ENCODE data around the gene PRMT2. TPM values are rescaled to one million over a fixed set of nuclear protein-coding genes. Genes with fewer than 3 reads are reported as not detected.
A peak's percentile ranks its signal among the peaks of the same experiment; 100 is the strongest.

The PRMT2 gene
- total and polyA plus RNA-seq, 2 experiments from 2014 or later, result 51.9 to 56.9 TPM

DNA sequence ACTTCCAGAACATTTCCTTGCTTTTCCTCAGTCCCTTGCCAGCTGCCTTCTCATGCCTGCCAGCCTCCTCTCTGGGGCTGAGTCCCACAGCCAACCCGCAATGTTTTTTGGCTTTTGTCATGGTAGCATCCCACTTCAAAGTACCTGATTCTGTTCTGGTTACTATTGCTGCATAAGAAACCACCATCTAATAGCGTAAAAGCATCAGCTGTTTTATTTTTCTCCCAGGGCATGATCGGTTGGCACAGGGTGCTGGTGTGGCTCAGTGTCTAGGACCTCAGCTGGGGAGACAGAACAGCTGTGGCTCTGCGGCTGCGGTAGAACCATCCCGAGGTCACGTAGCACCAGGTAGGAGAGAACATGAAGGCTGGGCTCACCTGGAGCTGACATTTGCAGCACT, 8.9 kb upstream of the PRMT2 start:
- no peaks in the 10 kb centered on the region for H4K20me1 ChIP-seq (replicated peaks; ENCODE audit: insufficient read depth)
- H3K27ac Mint-ChIP-seq, result no peak overlapping the region
- H3K27me3 Mint-ChIP-seq (ENCODE audit: insufficient read depth, low read depth, poor library complexity), result peaks cover 8% of the 10 kb centered on the region
- H3K36me3 ChIP-seq (ENCODE audit: insufficient read depth), result no peaks in the 10 kb centered on the region
- H2AFZ ChIP-seq, result no peak overlapping the region; the same call in 1 of the 2 replicates
- no peaks in the 10 kb centered on the region; the same call in 1 of the 2 replicates for H3K4me1 ChIP-seq (ENCODE audit: insufficient read depth)
- H3K4me3 ChIP-seq, result no peak overlapping the region
- DNase-seq (ENCODE audit: low spot score) (no peak), ATAC-seq (no peak)
- H3K4me2 ChIP-seq, result no peak overlapping the region
- H3K9me2 ChIP-seq (ENCODE audit: insufficient read depth), result peaks cover 6% of the 10 kb centered on the region; the same call in 1 of the 2 replicates
- no peak overlapping the region for H3K27ac ChIP-seq (ENCODE audit: low read depth)
- H3K4me1 Mint-ChIP-seq, result no peaks in the 10 kb centered on the region
- peaks cover 22% of the 10 kb centered on the region for H3K9me3 Mint-ChIP-seq
- H3F3A ChIP-seq (replicated peaks; ENCODE audit: low read depth), result no peaks in the 10 kb centered on the region
- TF ChIP-seq CREB1 (CRISPR knock-in tag; IDR thresholded peaks at IDR 0.05; ENCODE audit: low read depth) (no peak), NANOG (IDR thresholded peaks at IDR 0.05; ENCODE audit: borderline replicate concordance) (no peak)
- TF ChIP-seq, protein P1, sequence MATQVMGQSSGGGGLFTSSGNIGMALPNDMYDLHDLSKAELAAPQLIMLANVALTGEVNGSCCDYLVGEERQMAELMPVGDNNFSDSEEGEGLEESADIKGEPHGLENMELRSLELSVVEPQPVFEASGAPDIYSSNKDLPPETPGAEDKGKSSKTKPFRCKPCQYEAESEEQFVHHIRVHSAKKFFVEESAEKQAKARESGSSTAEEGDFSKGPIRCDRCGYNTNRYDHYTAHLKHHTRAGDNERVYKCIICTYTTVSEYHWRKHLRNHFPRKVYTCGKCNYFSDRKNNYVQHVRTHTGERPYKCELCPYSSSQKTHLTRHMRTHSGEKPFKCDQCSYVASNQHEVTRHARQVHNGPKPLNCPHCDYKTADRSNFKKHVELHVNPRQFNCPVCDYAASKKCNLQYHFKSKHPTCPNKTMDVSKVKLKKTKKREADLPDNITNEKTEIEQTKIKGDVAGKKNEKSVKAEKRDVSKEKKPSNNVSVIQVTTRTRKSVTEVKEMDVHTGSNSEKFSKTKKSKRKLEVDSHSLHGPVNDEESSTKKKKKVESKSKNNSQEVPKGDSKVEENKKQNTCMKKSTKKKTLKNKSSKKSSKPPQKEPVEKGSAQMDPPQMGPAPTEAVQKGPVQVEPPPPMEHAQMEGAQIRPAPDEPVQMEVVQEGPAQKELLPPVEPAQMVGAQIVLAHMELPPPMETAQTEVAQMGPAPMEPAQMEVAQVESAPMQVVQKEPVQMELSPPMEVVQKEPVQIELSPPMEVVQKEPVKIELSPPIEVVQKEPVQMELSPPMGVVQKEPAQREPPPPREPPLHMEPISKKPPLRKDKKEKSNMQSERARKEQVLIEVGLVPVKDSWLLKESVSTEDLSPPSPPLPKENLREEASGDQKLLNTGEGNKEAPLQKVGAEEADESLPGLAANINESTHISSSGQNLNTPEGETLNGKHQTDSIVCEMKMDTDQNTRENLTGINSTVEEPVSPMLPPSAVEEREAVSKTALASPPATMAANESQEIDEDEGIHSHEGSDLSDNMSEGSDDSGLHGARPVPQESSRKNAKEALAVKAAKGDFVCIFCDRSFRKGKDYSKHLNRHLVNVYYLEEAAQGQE (IDR thresholded peaks at IDR 0.05; ENCODE audit: unreplicated experiment), result no peak
- H3K4me3 Mint-ChIP-seq, result no peak overlapping the region
- no peaks in the 10 kb centered on the region for H3K27me3 ChIP-seq (ENCODE audit: insufficient read depth)
- no peaks in the 10 kb centered on the region for H3K79me2 ChIP-seq (replicated peaks; ENCODE audit: insufficient read depth)
- peaks cover 13% of the 10 kb centered on the region for H3K36me3 Mint-ChIP-seq (ENCODE audit: low read depth)

DNA sequence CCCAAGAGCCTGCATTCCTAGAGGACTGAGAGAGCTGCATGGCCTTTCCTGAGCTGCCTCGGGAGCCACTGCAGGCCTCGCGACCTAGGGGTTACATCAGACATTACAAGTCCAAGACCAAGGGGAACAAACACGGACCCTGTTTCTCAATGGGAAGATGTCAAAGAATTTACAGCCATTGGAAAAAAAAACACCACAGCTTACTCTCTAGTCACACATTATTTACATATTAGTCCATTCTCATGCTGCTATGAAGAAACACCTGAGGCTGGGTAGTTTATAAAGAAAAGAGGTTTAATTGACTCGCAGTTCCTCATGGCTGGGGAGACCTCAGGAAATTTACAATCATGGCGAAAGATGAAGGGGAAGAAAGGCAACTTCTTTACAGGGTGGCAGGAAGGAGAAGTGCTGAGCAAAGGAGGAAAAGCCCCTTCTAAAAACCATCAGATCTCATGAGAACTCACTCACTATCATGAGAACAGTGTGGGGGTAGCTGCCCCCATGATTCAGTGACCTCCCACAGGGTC, 8.4 kb upstream of the PRMT2 start:
- Histone ChIP-seq H3K36me3 (ENCODE audit: insufficient read depth) (no peaks in the 10 kb centered on the region), H3K27me3 (ENCODE audit: insufficient read depth) (no peaks in the 10 kb centered on the region), H4K20me1 (replicated peaks; ENCODE audit: insufficient read depth) (no peaks in the 10 kb centered on the region), H3K4me3 (no peak overlapping the region), H3K79me2 (replicated peaks; ENCODE audit: insufficient read depth) (no peaks in the 10 kb centered on the region), H3K9me2 (ENCODE audit: insufficient read depth) (peaks cover 6% of the 10 kb centered on the region; the same call in 1 of the 2 replicates), H3K27ac (ENCODE audit: low read depth) (no peak overlapping the region), H3K4me2 (no peak overlapping the region), H2AFZ (no peak overlapping the region), H3K4me1 (ENCODE audit: insufficient read depth) (no peaks in the 10 kb centered on the region; the same call in 1 of the 2 replicates), H3F3A (replicated peaks; ENCODE audit: low read depth) (no peaks in the 10 kb centered on the region)
- Mint-ChIP-seq H3K4me3 (no peak overlapping the region; the same call in 2 of the 3 replicates), H3K4me1 (peaks cover under 1% of the 10 kb centered on the region; the same call in 2 of the 3 replicates), H3K27me3 (ENCODE audit: insufficient read depth, low read depth, poor library complexity) (peaks cover 7% of the 10 kb centered on the region), H3K9me3 (peaks cover 22% of the 10 kb centered on the region), H3K27ac (no peak overlapping the region), H3K36me3 (ENCODE audit: low read depth) (peaks cover 13% of the 10 kb centered on the region)
- ATAC-seq (no peak), DNase-seq (ENCODE audit: low spot score) (peak; percentile 24)
- no peak for TF ChIP-seq POLR2AphosphoS5 (IDR thresholded peaks at IDR 0.05; ENCODE audit: low read depth)
- TF ChIP-seq JUNB (IDR thresholded peaks at IDR 0.05; ENCODE audit: unreplicated experiment), result no peak
- TF ChIP-seq, protein P2, sequence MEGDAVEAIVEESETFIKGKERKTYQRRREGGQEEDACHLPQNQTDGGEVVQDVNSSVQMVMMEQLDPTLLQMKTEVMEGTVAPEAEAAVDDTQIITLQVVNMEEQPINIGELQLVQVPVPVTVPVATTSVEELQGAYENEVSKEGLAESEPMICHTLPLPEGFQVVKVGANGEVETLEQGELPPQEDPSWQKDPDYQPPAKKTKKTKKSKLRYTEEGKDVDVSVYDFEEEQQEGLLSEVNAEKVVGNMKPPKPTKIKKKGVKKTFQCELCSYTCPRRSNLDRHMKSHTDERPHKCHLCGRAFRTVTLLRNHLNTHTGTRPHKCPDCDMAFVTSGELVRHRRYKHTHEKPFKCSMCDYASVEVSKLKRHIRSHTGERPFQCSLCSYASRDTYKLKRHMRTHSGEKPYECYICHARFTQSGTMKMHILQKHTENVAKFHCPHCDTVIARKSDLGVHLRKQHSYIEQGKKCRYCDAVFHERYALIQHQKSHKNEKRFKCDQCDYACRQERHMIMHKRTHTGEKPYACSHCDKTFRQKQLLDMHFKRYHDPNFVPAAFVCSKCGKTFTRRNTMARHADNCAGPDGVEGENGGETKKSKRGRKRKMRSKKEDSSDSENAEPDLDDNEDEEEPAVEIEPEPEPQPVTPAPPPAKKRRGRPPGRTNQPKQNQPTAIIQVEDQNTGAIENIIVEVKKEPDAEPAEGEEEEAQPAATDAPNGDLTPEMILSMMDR (conservative IDR thresholded peaks at IDR 0.05; ENCODE audit: low read depth in 2 of 2), result no peak
- no peak for TF ChIP-seq STAT1 (IDR thresholded peaks at IDR 0.05; ENCODE audit: unreplicated experiment)
- TF ChIP-seq, protein P3, sequence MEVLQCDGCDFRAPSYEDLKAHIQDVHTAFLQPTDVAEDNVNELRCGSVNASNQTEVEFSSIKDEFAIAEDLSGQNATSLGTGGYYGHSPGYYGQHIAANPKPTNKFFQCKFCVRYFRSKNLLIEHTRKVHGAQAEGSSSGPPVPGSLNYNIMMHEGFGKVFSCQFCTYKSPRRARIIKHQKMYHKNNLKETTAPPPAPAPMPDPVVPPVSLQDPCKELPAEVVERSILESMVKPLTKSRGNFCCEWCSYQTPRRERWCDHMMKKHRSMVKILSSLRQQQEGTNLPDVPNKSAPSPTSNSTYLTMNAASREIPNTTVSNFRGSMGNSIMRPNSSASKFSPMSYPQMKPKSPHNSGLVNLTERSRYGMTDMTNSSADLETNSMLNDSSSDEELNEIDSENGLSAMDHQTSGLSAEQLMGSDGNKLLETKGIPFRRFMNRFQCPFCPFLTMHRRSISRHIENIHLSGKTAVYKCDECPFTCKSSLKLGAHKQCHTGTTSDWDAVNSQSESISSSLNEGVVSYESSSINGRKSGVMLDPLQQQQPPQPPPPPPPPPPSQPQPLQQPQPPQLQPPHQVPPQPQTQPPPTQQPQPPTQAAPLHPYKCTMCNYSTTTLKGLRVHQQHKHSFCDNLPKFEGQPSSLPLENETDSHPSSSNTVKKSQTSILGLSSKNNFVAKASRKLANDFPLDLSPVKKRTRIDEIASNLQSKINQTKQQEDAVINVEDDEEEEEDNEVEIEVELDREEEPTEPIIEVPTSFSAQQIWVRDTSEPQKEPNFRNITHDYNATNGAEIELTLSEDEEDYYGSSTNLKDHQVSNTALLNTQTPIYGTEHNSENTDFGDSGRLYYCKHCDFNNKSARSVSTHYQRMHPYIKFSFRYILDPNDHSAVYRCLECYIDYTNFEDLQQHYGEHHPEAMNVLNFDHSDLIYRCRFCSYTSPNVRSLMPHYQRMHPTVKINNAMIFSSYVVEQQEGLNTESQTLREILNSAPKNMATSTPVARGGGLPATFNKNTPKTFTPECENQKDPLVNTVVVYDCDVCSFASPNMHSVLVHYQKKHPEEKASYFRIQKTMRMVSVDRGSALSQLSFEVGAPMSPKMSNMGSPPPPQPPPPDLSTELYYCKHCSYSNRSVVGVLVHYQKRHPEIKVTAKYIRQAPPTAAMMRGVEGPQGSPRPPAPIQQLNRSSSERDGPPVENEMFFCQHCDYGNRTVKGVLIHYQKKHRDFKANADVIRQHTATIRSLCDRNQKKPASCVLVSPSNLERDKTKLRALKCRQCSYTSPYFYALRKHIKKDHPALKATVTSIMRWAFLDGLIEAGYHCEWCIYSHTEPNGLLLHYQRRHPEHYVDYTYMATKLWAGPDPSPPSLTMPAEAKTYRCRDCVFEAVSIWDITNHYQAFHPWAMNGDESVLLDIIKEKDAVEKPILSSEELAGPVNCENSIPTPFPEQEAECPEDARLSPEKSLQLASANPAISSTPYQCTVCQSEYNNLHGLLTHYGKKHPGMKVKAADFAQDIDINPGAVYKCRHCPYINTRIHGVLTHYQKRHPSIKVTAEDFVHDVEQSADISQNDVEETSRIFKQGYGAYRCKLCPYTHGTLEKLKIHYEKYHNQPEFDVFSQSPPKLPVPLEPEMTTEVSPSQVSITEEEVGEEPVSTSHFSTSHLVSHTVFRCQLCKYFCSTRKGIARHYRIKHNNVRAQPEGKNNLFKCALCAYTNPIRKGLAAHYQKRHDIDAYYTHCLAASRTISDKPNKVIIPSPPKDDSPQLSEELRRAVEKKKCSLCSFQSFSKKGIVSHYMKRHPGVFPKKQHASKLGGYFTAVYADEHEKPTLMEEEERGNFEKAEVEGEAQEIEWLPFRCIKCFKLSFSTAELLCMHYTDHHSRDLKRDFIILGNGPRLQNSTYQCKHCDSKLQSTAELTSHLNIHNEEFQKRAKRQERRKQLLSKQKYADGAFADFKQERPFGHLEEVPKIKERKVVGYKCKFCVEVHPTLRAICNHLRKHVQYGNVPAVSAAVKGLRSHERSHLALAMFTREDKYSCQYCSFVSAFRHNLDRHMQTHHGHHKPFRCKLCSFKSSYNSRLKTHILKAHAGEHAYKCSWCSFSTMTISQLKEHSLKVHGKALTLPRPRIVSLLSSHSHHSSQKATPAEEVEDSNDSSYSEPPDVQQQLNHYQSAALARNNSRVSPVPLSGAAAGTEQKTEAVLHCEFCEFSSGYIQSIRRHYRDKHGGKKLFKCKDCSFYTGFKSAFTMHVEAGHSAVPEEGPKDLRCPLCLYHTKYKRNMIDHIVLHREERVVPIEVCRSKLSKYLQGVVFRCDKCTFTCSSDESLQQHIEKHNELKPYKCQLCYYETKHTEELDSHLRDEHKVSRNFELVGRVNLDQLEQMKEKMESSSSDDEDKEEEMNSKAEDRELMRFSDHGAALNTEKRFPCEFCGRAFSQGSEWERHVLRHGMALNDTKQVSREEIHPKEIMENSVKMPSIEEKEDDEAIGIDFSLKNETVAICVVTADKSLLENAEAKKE (CRISPR knock-in tag; IDR thresholded peaks at IDR 0.05), result no peak
- TF ChIP-seq ZNF114 (CRISPR knock-in tag; IDR thresholded peaks at IDR 0.05), result no peak

Data from GM23338 (cell line).